HL-60 (cell line): ENCODE results near the gene R3HDM2.

Experiments
- DNase-seq, 2 experiments: peaks; one replicate each; pipeline ENCODE4 v3.0.0-alpha.2; 2010 to 2020; ENCODE audit warnings: low read depth in 1 of 2, low spot score in 1 of 2
- H3K27ac ChIP-seq: fragments of 250-450 bp; sonication (Bioruptor Pico); replicated peaks from 2 replicates; pipeline ENCODE4 v1.5.1; 2020; ENCODE audit warnings: mild to moderate bottlenecking, moderate library complexity
- H3K27me3 ChIP-seq: fragments of 250-450 bp; sonication (Bioruptor Pico); 2 replicates; pipeline ENCODE4 v1.5.1; 2021; ENCODE audit warnings: mild to moderate bottlenecking, moderate library complexity; ENCODE audit not compliant: insufficient read depth, poor library complexity, severe bottlenecking
- H3K4me3 ChIP-seq: replicated peaks from 2 replicates; pipeline ENCODE4 v1.5.1; 2011; ENCODE audit warnings: mild to moderate bottlenecking, control low read depth, low read length; ENCODE audit not compliant: insufficient read depth
- CTCF ChIP-seq: IDR thresholded peaks from one replicate; pipeline ENCODE4 v1.5.1; 2011; ENCODE audit warnings: low read length, control low read depth, inconsistent platforms; ENCODE audit not compliant: insufficient read depth
- GABPA ChIP-seq: IDR thresholded peaks from 2 replicates; pipeline ENCODE4 v1.6.1; 2012; ENCODE audit warnings: low read depth
- POLR2AphosphoS5 ChIP-seq: IDR thresholded peaks from 2 replicates; pipeline ENCODE4 v1.6.1; 2012; ENCODE audit warnings: low read depth
- REST ChIP-seq: IDR thresholded peaks from 2 replicates; pipeline ENCODE4 v1.6.1; 2012; ENCODE audit warnings: low read depth; ENCODE audit not compliant: insufficient replicate concordance
- SPI1 ChIP-seq: IDR thresholded peaks from 2 replicates; pipeline ENCODE4 v1.6.1; 2012; ENCODE audit warnings: low read depth, mild to moderate bottlenecking, borderline replicate concordance

The R3HDM2 gene

GRCh38 chr12:57465030-57465746 lies 34.3 kb upstream of the R3HDM2 start:
- DNase-seq: no peak
- Histone ChIP-seq H3K27ac (no peak overlapping the region), H3K27me3 (peaks cover 17% of the 10 kb centered on the region), H3K4me3 (no peak overlapping the region)
- no peak for TF ChIP-seq POLR2AphosphoS5
- TF ChIP-seq CTCF: no peak
- TF ChIP-seq REST: no peak
- TF ChIP-seq GABPA: no peak
- TF ChIP-seq SPI1: no peak

- Histone ChIP-seq H3K4me3 (no peak overlapping the region), H3K27me3 (peaks cover 17% of the 10 kb centered on the region), H3K27ac (no peak overlapping the region)
- TF ChIP-seq REST: no peak
- TF ChIP-seq CTCF: no peak
- TF ChIP-seq POLR2AphosphoS5: no peak
- no peak for TF ChIP-seq SPI1
- no peak for TF ChIP-seq GABPA
- no peak for DNase-seq
Measured at GRCh38 chr12:57464569-57464968, 33.7 kb upstream of the R3HDM2 start.

- TF ChIP-seq POLR2AphosphoS5 (no peak), GABPA (no peak), REST (no peak), SPI1 (no peak), CTCF (no peak)
- Histone ChIP-seq H3K27ac (no peak overlapping the region), H3K4me3 (no peak overlapping the region), H3K27me3 (peaks cover 17% of the 10 kb centered on the region)
- no peak for DNase-seq
Measured at GRCh38 chr12:57462912-57463253, 32.0 kb upstream of the R3HDM2 start.
